Measurements from ENCODE around the gene C4orf36. TPM values are rescaled to one million over a fixed set of nuclear protein-coding genes. Genes with fewer than 3 reads are reported as not detected.
"Not testable (repeated sequence)": the region's sequence is repeated elsewhere in the genome, so short reads cannot be mapped to it uniquely, and the experiment has no call there.

Gene C4orf36
- total and polyA plus RNA-seq, 2 donors (not counting 3 experiments of a cell fraction or from before 2014, with no cell fraction given) = 0.66 TPM; not detected in 1

DNA sequence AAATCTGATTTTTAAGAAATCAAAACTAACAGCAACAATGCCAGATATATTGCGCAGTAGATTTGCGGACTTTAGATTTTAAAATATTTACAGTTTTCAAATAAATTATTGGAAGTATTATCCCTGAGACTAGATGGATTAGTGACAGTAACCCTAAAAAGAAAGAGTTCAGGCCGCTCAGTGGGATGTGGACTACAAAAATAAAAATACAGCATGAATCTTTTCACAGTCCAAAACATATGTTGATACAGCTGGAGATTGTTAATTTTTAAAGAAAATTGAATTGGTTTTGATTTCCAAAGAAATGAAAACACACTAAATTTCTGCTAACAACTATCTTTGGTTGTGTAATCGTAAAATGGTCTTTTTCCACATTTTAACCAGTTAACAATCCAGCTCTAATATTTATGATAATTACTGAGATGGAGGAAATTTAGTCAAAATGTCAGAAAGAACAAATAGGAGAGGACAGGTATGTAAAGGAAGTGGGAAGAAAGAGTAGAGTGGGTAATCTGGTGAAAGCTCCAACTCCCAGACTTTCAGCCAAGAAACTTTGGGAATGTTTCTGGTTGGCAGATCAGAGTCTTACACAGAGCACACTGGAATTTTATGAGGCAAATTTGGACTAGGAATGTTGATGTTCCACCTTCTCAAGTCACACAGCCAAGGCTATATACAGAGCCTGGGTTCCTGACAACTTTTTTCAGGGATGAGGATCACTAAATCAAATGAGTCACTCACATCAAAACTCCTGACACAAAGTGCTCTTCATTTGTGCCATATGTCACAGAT, 15.1 kb downstream of the C4orf36 start:
- TF ChIP-seq POLR2AphosphoS5 (IDR thresholded peaks at IDR 0.05; ENCODE audit: insufficient read depth, low read depth, low read length) (no peak), EZH2 (IDR thresholded peaks at IDR 0.05; ENCODE audit: borderline replicate concordance, low read depth, low read length, severe bottlenecking) (no peak), FOS (IDR thresholded peaks at IDR 0.05; ENCODE audit: borderline replicate concordance, insufficient read depth, low read length) (no peak), GATA2 (IDR thresholded peaks at IDR 0.05; ENCODE audit: insufficient read depth, insufficient read length, low read depth, low read length) (no peak), JUN (IDR thresholded peaks at IDR 0.05; ENCODE audit: borderline replicate concordance, insufficient read depth, insufficient read length, low read depth) (no peak), MYC (IDR thresholded peaks at IDR 0.05; ENCODE audit: low read depth, low read length) (no peak), POLR2A (IDR thresholded peaks at IDR 0.05; ENCODE audit: low read depth, low read length) (no peak)
- TF ChIP-seq, protein P1, sequence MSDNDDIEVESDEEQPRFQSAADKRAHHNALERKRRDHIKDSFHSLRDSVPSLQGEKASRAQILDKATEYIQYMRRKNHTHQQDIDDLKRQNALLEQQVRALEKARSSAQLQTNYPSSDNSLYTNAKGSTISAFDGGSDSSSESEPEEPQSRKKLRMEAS (IDR thresholded peaks at IDR 0.05; ENCODE audit: insufficient read depth, insufficient read length) = no peak
- TF ChIP-seq, protein P2, sequence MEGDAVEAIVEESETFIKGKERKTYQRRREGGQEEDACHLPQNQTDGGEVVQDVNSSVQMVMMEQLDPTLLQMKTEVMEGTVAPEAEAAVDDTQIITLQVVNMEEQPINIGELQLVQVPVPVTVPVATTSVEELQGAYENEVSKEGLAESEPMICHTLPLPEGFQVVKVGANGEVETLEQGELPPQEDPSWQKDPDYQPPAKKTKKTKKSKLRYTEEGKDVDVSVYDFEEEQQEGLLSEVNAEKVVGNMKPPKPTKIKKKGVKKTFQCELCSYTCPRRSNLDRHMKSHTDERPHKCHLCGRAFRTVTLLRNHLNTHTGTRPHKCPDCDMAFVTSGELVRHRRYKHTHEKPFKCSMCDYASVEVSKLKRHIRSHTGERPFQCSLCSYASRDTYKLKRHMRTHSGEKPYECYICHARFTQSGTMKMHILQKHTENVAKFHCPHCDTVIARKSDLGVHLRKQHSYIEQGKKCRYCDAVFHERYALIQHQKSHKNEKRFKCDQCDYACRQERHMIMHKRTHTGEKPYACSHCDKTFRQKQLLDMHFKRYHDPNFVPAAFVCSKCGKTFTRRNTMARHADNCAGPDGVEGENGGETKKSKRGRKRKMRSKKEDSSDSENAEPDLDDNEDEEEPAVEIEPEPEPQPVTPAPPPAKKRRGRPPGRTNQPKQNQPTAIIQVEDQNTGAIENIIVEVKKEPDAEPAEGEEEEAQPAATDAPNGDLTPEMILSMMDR (IDR thresholded peaks at IDR 0.05; ENCODE audit: extremely low read depth in 1 of 2, insufficient read depth in 1 of 2, low read depth in 1 of 2, low read length in 2 of 2) = no peak
- no peaks in the 10 kb centered on the region for H4K20me1 ChIP-seq (replicated peaks; ENCODE audit: control insufficient read depth, extremely low read depth, insufficient read depth, low read length)
- no peak overlapping the region for H3K4me3 ChIP-seq (replicated peaks in 1 of 3; ENCODE audit: insufficient read depth in 1 of 3, low read depth in 1 of 3, low read length in 3 of 3)
- intact Hi-C loops (cut with micrococcal nuclease) = no loop called here
- DNase-seq (ENCODE audit: low read depth, low spot score) (no peak), FAIRE-seq (no peak)
- dilution Hi-C loops (cut with MboI; ENCODE audit: extremely low pct_ligation_motif_present, low sequenced_read_pairs) = no loop called here
- H3K9ac ChIP-seq (replicated peaks; ENCODE audit: extremely low read depth, insufficient read depth, low read length) = no peak overlapping the region
- H3K79me2 ChIP-seq (ENCODE audit: control insufficient read depth, insufficient read depth, low read length) = no peaks in the 10 kb centered on the region
- no TSS peak for BruUV-seq (replicated peaks)
- no peaks in the 10 kb centered on the region for H3K4me1 ChIP-seq (ENCODE audit: control insufficient read depth, extremely low read depth, insufficient read depth, low read length)
- H3K36me3 ChIP-seq (ENCODE audit: control insufficient read depth in 2 of 2, extremely low read depth in 1 of 2, insufficient read depth in 2 of 2, low read length in 2 of 2) = no peaks in the 10 kb centered on the region
- no peak overlapping the region for H3K27ac ChIP-seq (ENCODE audit: insufficient read depth, low read depth, low read length)
- H3K9me1 ChIP-seq (replicated peaks; ENCODE audit: control insufficient read depth, extremely low read depth, insufficient read depth, low read length) = no peaks in the 10 kb centered on the region
- H2AFZ ChIP-seq (ENCODE audit: low read depth, low read length) = no peak overlapping the region
- H3K9me3 ChIP-seq (replicated peaks; ENCODE audit: control insufficient read depth, insufficient read depth, low read length) = no peaks in the 10 kb centered on the region
- no peaks in the 10 kb centered on the region for H3K27me3 ChIP-seq (ENCODE audit: control insufficient read depth in 2 of 2, insufficient read depth in 2 of 2, low read length in 2 of 2)
- ChIA-PET CTCF (no interaction called here), POLR2A (no interaction called here)
- H3K4me2 ChIP-seq (ENCODE audit: insufficient read depth, low read length) = no peak overlapping the region

DNA sequence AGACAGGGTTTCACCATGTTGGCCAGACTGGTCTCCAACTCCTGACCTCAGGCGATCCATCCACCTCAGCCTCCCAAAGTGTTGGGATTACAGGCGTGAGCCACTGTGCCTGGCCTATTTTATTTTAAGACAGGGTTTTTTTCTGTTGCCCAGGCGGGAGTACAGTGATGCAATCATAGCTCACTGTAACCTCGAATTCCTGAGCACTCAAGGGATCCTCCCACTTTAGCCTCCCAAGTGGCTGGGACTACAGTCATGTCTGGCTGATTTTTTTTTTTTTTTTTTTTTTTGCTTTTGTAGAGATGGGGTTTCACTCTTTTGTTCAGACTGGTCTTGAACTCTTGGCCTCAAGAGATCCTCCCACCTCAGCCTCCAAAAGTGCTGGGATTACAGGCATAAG, 16.8 kb downstream of the C4orf36 start:
- H3K4me3 ChIP-seq (replicated peaks in 1 of 3; ENCODE audit: insufficient read depth in 1 of 3, low read depth in 1 of 3, low read length in 3 of 3); H2AFZ ChIP-seq (ENCODE audit: low read depth, low read length); DNase-seq (ENCODE audit: low read depth, low spot score); H3K9me1 ChIP-seq (replicated peaks; ENCODE audit: control insufficient read depth, extremely low read depth, insufficient read depth, low read length); H3K4me2 ChIP-seq (ENCODE audit: insufficient read depth, low read length); CTCF ChIA-PET; H3K36me3 ChIP-seq (ENCODE audit: control insufficient read depth in 2 of 2, extremely low read depth in 1 of 2, insufficient read depth in 2 of 2, low read length in 2 of 2); H3K27me3 ChIP-seq (ENCODE audit: control insufficient read depth in 2 of 2, insufficient read depth in 2 of 2, low read length in 2 of 2); H3K79me2 ChIP-seq (ENCODE audit: control insufficient read depth, insufficient read depth, low read length); BruUV-seq (replicated peaks); H3K27ac ChIP-seq (ENCODE audit: insufficient read depth, low read depth, low read length); intact Hi-C loops (cut with micrococcal nuclease); FAIRE-seq; H3K9ac ChIP-seq (replicated peaks; ENCODE audit: extremely low read depth, insufficient read depth, low read length); H4K20me1 ChIP-seq (replicated peaks; ENCODE audit: control insufficient read depth, extremely low read depth, insufficient read depth, low read length); H3K9me3 ChIP-seq (replicated peaks; ENCODE audit: control insufficient read depth, insufficient read depth, low read length); H3K4me1 ChIP-seq (ENCODE audit: control insufficient read depth, extremely low read depth, insufficient read depth, low read length); dilution Hi-C loops (cut with MboI; ENCODE audit: extremely low pct_ligation_motif_present, low sequenced_read_pairs); POLR2A ChIA-PET: not testable (repeated sequence)
